ENCODE data around the gene TPR.

- TF ChIP-seq CTCF (IDR thresholded peaks at IDR 0.05) (no peak), EP300 (IDR thresholded peaks at IDR 0.05; ENCODE audit: low read depth) (no peak)
These were observed 11.8 kb upstream of the TPR start for GRCh38 chr1:186386725-186387383.
